ENCODE results near the gene CYP4B1. TPM values are rescaled to one million over a fixed set of nuclear protein-coding genes. Genes with fewer than 3 reads are reported as not detected.
"Not testable (repeated sequence)": the region's sequence is repeated elsewhere in the genome, so short reads cannot be mapped to it uniquely, and the experiment has no call there.

Gene CYP4B1
- total RNA-seq, 1 experiment from 2014 or later: 0.92 TPM

- CTCF ChIA-PET: no interaction called here
- BruUV-seq (replicated peaks): no TSS peak
- Mint-ChIP-seq H3K9me3 (ENCODE audit: low read depth, unreplicated experiment) (peaks cover 18% of the 10 kb centered on the region), H3K4me1 (ENCODE audit: low read depth, unreplicated experiment) (peaks cover 18% of the 10 kb centered on the region), H3K4me3 (ENCODE audit: low read depth, unreplicated experiment) (no peak overlapping the region), H3K36me3 (ENCODE audit: insufficient read depth, unreplicated experiment) (peaks cover 6% of the 10 kb centered on the region), H3K27ac (ENCODE audit: unreplicated experiment) (no peak overlapping the region), H3K27me3 (ENCODE audit: unreplicated experiment) (no peaks in the 10 kb centered on the region)
- no peak for TF ChIP-seq CTCF (IDR thresholded peaks at IDR 0.05; ENCODE audit: unreplicated experiment)
- DNase-seq: no peak
- intact Hi-C loops (cut with micrococcal nuclease; ENCODE audit: unreplicated experiment): no loop called here
These were observed 14.2 kb upstream of the CYP4B1 start for GRCh38 chr1:46784666-46785065.

- H3K27me3 Mint-ChIP-seq (ENCODE audit: unreplicated experiment); H3K9me3 Mint-ChIP-seq (ENCODE audit: low read depth, unreplicated experiment); H3K4me3 Mint-ChIP-seq (ENCODE audit: low read depth, unreplicated experiment); BruUV-seq (replicated peaks); H3K36me3 Mint-ChIP-seq (ENCODE audit: insufficient read depth, unreplicated experiment); CTCF ChIA-PET; DNase-seq: not testable (repeated sequence)
- intact Hi-C loops (cut with micrococcal nuclease; ENCODE audit: unreplicated experiment): loop anchor here (2.0 kb wide), 1 partner anchor 34 kb away; no protein-coding TSS in a partner anchor
- Mint-ChIP-seq H3K4me1 (ENCODE audit: low read depth, unreplicated experiment) (peaks cover 22% of the 10 kb centered on the region), H3K27ac (ENCODE audit: unreplicated experiment) (peak overlapping the region; percentile 71)
These were observed 10.2 kb upstream of the CYP4B1 start for GRCh38 chr1:46788634-46789033.

GRCh38 chr1:46790446-46791101 lies 8.3 kb upstream of the CYP4B1 start:
- CTCF ChIA-PET: interaction anchor here (0.6 to 0.7 kb wide), 2 partner anchors 9 to 159 kb away, joined by 4 to 6 read pairs; no protein-coding TSS in a partner anchor

GRCh38 chr1:46793126-46793525 lies 5.7 kb upstream of the CYP4B1 start:
- Mint-ChIP-seq H3K36me3 (ENCODE audit: insufficient read depth, unreplicated experiment) (peaks cover 5% of the 10 kb centered on the region), H3K9me3 (ENCODE audit: low read depth, unreplicated experiment) (peaks cover 3% of the 10 kb centered on the region), H3K4me3 (ENCODE audit: low read depth, unreplicated experiment) (no peak overlapping the region), H3K4me1 (ENCODE audit: low read depth, unreplicated experiment) (peaks cover 19% of the 10 kb centered on the region), H3K27ac (ENCODE audit: unreplicated experiment) (no peak overlapping the region), H3K27me3 (ENCODE audit: unreplicated experiment) (peaks cover 14% of the 10 kb centered on the region)
- CTCF ChIA-PET: interaction anchor here (0.6 kb wide), 1 partner anchor 141 kb away, joined by 5 read pairs; no protein-coding TSS in a partner anchor
- no peak for DNase-seq
- no TSS peak for BruUV-seq (replicated peaks)
- intact Hi-C loops (cut with micrococcal nuclease; ENCODE audit: unreplicated experiment): no loop called here
- no peak for TF ChIP-seq CTCF (IDR thresholded peaks at IDR 0.05; ENCODE audit: unreplicated experiment)

More at GRCh38 chr1:46790446-46791101, 8.3 kb upstream of the CYP4B1 start:
- no peak for TF ChIP-seq CTCF (IDR thresholded peaks at IDR 0.05; ENCODE audit: unreplicated experiment)
- BruUV-seq (replicated peaks): no TSS peak
- DNase-seq: no peak
- intact Hi-C loops (cut with micrococcal nuclease; ENCODE audit: unreplicated experiment): no loop called here
- Mint-ChIP-seq H3K27ac (ENCODE audit: unreplicated experiment) (no peak overlapping the region), H3K4me3 (ENCODE audit: low read depth, unreplicated experiment) (no peak overlapping the region), H3K27me3 (ENCODE audit: unreplicated experiment) (no peaks in the 10 kb centered on the region), H3K9me3 (ENCODE audit: low read depth, unreplicated experiment) (peaks cover 2% of the 10 kb centered on the region), H3K4me1 (ENCODE audit: low read depth, unreplicated experiment) (peaks cover 22% of the 10 kb centered on the region), H3K36me3 (ENCODE audit: insufficient read depth, unreplicated experiment) (peaks cover 6% of the 10 kb centered on the region)

Data from Calu3 (cell line).